Lower leg skin (tissue), 4 donors: ENCODE measurements around the gene PRKCQ. TPM values are rescaled to one million over a fixed set of nuclear protein-coding genes. Genes with fewer than 3 reads are reported as not detected.

Experiments
- DNase-seq, 2 donors: peaks; one replicate each; pipeline ENCODE4 v3.0.0-alpha.2; 2019; ENCODE audit warnings: low spot score in 2 of 2
- H3K4me3 ChIP-seq: fragments of 200-600 bp; sonication (generic); 2 replicates; pipeline ENCODE4 v1.5.1; 2017; ENCODE audit warnings: mild to moderate bottlenecking, low read depth; ENCODE audit not compliant: poor library complexity, severe bottlenecking
- CTCF ChIP-seq, 3 donors: fragments of 450-650 bp; IDR thresholded peaks; one replicate each; pipeline ENCODE4 v1.5.1; 2016; ENCODE audit warnings: antibody characterized with exemption in 3 of 3, mild to moderate bottlenecking in 3 of 3, moderate library complexity in 2 of 3
- POLR2A ChIP-seq, 2 donors: fragments of 450-650 bp; IDR thresholded peaks; one replicate each; pipeline ENCODE4 v1.6.1; 2016 to 2017; ENCODE audit warnings: antibody characterized with exemption in 2 of 2, mild to moderate bottlenecking in 1 of 2, moderate library complexity in 1 of 2
- WGBS, 2 donors: methylation state at CpG; one replicate each; pipeline ENCODE4 v1.1.5; 2018; 5-methylcytosine and 5-hydroxymethylcytosine counted together
- intact Hi-C: fragments of 100-400 bp; cut with DNase I; formaldehyde crosslinking; loops from one replicate; pipeline ENCODE4 v1.15.0; 2023; ENCODE audit warnings: low total_unique reads
- total RNA-seq, 4 donors: library from RNA; depleted of rRNA; stranded (reverse); fragments of >200 nt; gene quantifications; one replicate each; pipeline ENCODE4 v1.1.0, GENCODE V29; 2016

Gene PRKCQ
- total RNA-seq, 4 donors from 2014 or later, result 0.06 to 0.17 TPM; not detected in 2

DNA sequence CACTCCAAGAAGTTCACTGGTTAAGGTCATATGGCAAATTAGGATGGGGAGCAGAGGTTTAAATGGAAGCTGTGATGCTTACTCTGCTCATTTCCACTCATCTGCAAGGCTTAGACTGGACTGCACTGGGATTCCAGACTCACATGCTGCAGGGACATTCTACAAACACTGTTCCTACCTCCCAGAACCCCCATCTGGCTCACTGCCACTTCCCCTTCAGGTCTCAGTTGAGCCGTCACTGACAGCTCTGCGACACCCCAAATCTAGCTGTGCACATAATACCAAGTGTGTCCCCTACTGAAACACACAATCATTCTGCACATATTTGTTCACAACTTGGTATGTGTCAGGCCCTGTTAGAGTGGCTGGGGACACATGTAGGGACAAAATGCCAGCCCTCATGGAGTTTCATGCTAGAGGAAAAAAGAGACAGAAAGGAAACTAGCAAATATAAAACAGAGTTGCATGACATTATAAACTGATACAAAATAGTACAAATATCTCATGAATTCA lies 5.4 kb downstream of the PRKCQ start:
- no peak for TF ChIP-seq CTCF (IDR thresholded peaks at IDR 0.05)
- no peak for TF ChIP-seq POLR2A (IDR thresholded peaks at IDR 0.05)
- intact Hi-C loops, result no loop called here
- 91 to 95% methylated on average over 2 of the region's 2 CpGs for WGBS, 2 donors

GRCh38 chr10:6570893-6571292 lies 9.2 kb downstream of the PRKCQ start:
- DNase-seq, result no peak
- intact Hi-C loops, result no loop called here
- no peak overlapping the region for H3K4me3 ChIP-seq
- TF ChIP-seq POLR2A (IDR thresholded peaks at IDR 0.05) (no peak), CTCF (IDR thresholded peaks at IDR 0.05) (no peak)
- 85 to 89% methylated on average over 11 of the region's 11 CpGs for WGBS, 2 donors

More for the DNA sequence above, 5.4 kb downstream of the PRKCQ start:
- H3K4me3 ChIP-seq, result no peak overlapping the region
- no peak for DNase-seq

DNA sequence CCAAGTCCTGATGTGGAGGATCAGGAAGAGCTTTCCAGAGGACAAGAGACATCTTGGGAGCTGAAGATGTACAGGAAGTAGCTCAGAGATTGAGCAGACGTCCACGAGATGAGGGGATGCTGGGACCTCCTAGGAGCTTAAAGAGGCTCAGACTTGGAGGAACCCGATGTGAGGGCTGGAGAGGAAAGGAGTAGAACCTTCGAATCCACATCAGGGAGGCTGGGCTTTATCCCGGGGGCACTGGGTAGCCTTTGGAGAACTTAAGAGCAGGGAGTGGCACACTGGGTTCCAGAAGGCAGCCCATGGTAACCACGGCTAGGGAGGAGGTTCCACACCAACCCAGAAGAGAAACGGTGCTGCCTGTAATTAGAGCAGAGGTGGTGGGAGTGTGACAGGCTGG lies 10.8 kb downstream of the PRKCQ start:
- 60 to 73% methylated on average over 7 of the region's 7 CpGs for WGBS, 2 donors
- peak in 1 of 2 donors; percentile 25 for DNase-seq
- intact Hi-C loops, result no loop called here
- TF ChIP-seq POLR2A (IDR thresholded peaks at IDR 0.05), result no peak
- no peak for TF ChIP-seq CTCF (IDR thresholded peaks at IDR 0.05)
- no peak overlapping the region for H3K4me3 ChIP-seq

DNA sequence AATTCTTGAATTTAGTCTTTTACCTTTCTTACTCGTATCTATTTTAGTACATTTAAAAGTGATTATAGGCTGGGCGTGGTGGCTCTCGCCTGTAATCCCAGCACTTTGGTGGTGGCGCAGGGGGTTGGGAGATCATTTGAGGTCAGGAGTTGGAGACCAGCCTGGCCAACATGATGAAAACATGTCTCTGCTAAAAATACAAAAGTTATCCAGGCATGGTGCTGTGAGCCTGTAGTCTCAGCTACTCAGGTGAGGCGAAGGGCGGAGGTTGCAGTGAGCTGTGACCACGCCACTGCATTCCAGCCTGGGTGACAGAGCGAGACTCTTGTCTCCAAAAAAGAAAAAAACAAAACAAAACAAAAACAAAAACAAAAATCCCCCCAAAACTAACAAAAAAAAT lies 12.2 kb downstream of the PRKCQ start:
- no peak for TF ChIP-seq CTCF (IDR thresholded peaks at IDR 0.05)
- TF ChIP-seq POLR2A (IDR thresholded peaks at IDR 0.05), result no peak
- intact Hi-C loops, result no loop called here
- H3K4me3 ChIP-seq, result no peak overlapping the region
- peak in 1 of 2 donors; percentile 32 for DNase-seq
- WGBS, 2 donors, result 80 to 85% methylated on average over 8 of the region's 8 CpGs

GRCh38 chr10:6567203-6567703 lies 12.8 kb downstream of the PRKCQ start:
- no peak overlapping the region for H3K4me3 ChIP-seq
- WGBS, 2 donors, result 89 to 91% methylated on average over 5 of the region's 5 CpGs
- TF ChIP-seq CTCF (IDR thresholded peaks at IDR 0.05), result no peak
- no peak for TF ChIP-seq POLR2A (IDR thresholded peaks at IDR 0.05)
- DNase-seq, result peak in 1 of 2 donors; percentile 62
- intact Hi-C loops, result no loop called here

- intact Hi-C loops, result no loop called here
- no peak for TF ChIP-seq POLR2A (IDR thresholded peaks at IDR 0.05)
- TF ChIP-seq CTCF (IDR thresholded peaks at IDR 0.05), result no peak
- DNase-seq, result no peak
- H3K4me3 ChIP-seq, result no peak overlapping the region
- WGBS, 2 donors, result 62 to 63% methylated on average over 4 of the region's 4 CpGs
Measured at GRCh38 chr10:6565588-6565987, 14.5 kb downstream of the PRKCQ start.
